Heart left ventricle (tissue), 13 donors: ENCODE results near the gene ZNF275.

Experiments used
- POLR2A ChIP-seq, 2 donors: fragments of 450-650 bp; IDR thresholded peaks; one replicate each; pipeline ENCODE4 v1.6.1; 2017; ENCODE audit warnings: antibody characterized with exemption in 2 of 2, mild to moderate bottlenecking in 2 of 2, moderate library complexity in 2 of 2
- TF ChIP-seq, protein P1 (sequence below), 12 donors: fragments of 200-600 bp; sonication (generic) in 4 of 12; IDR thresholded peaks; one replicate each; pipeline versions ENCODE4 v1.5.0 to v1.8.0; 2018 to 2022; ENCODE audit warnings: antibody characterized with exemption in 12 of 12, mild to moderate bottlenecking in 5 of 12
- donor health status: ischemic (EF 13 %, LVEDD 7.1; RV severe dilation, severe dysfunction).
- donor health status: DM: no; HTN: yes; CAD: no.
- donor health status: DM: no; HTN: no; CAD: no.
- donor health status: ischemic (EF 25% LVEDD 6.9; RV normal size, moderate dysfunction).
- donor health status: ischemic (EF 25% LVEDD 5.7; RV mildly dilated, moderate dysfunction).
- donor health status: ischemic (EF 35%, LVEDD 5.7; RV mildly dilated, moderate dysfunction).
- donor health status: nonischemic (EF 11% LVEDD 7.7; RV severe dilation, severe dysfunction).
- donor health status: DM: yes; HTN: yes; CAD: no.
- donor health status: PGD.
- donor health status: ischemic (EF 29% LVEDD 5.4; RV normal size, mild dysfunction).
- donor health status: nonischemic (EF 23%, LVEDD 6.1; RV moderate dilation, normal function).

DNA sequence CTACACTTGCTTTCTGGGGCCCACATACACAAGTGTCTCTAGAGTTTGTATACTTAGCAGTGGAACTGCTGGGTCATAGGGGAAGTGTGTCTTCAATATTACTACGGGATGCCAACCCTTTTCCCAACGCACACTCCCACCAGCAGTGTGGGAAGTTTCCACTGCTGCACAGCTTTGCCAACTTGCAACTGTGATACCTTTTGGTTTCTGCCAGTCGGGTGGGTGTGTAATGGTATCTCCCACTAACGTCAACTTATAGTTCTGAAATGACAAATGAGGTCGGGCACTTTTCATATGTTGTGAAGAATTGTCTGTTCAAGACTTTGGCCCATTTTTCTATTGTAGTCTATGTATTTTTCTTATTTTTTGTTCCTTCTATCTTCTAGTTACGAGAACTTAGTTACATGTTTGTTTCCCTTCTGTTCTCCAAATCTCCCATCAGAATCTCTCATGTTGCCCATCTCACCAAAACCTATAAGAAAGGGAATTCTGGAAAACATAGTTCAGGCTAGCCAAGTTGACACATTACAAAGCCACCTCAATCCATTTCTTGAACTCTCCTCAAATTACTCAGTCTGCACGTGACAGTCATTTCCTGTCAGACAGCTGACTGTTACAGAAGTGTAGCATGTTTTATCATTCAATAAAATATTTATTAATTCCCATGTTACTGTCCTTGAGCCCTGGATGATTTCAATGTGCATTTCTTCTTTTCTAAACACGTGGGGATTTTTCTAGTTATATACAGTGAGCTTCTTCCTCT lies 36.5 kb downstream of the ZNF275 start:
- TF ChIP-seq, protein P1, sequence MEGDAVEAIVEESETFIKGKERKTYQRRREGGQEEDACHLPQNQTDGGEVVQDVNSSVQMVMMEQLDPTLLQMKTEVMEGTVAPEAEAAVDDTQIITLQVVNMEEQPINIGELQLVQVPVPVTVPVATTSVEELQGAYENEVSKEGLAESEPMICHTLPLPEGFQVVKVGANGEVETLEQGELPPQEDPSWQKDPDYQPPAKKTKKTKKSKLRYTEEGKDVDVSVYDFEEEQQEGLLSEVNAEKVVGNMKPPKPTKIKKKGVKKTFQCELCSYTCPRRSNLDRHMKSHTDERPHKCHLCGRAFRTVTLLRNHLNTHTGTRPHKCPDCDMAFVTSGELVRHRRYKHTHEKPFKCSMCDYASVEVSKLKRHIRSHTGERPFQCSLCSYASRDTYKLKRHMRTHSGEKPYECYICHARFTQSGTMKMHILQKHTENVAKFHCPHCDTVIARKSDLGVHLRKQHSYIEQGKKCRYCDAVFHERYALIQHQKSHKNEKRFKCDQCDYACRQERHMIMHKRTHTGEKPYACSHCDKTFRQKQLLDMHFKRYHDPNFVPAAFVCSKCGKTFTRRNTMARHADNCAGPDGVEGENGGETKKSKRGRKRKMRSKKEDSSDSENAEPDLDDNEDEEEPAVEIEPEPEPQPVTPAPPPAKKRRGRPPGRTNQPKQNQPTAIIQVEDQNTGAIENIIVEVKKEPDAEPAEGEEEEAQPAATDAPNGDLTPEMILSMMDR (IDR thresholded peaks at IDR 0.05), result no peak
- TF ChIP-seq POLR2A (IDR thresholded peaks at IDR 0.05), result no peak
